Kidney glomerular epithelial cell (primary cell): ENCODE measurements around the gene VASN.

Experiments used
- DNase-seq: peaks from one replicate; lab custom pipeline; 2025; lab: John Stamatoyannopoulos, UW

Gene VASN

DNA sequence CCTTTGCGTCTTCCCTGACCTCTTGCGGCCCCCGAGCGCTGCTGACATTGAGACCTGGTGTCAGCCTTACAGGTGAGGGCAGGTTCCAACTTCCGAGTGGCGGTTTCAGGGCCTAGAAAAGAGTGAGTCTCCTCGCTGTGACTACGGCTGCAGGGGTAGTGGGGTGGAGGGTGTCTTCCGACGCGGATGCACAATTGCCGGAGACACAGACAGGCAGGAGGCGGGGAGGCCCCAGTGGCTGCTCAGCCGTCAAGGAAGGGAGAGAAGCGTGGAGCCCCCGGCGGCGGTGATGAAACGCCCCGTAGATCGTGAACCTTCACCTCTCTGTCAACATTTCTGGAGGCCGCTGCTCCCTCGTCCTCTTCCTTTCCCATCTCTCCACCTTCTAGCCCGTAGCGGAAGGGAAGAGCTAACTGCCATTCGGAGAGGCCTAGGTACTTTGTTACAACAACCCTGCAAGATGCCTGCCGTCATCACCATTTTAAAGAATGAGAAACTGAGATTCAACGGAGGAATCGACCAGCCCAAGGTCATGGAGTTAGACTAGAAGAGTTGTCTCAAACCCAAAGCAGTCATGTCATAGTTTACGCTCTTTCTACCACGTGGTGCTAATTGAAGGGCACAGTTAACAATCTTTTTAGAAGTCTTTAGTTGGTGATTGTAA is 54.5 kb downstream of the VASN start:
- DNase-seq, result no peak

- no peak for DNase-seq
These were observed 55.2 kb downstream of the VASN start for GRCh38 chr16:4426722-4427372.

- DNase-seq, result no peak
These were observed 56.9 kb downstream of the VASN start for GRCh38 chr16:4428500-4428899.

DNA sequence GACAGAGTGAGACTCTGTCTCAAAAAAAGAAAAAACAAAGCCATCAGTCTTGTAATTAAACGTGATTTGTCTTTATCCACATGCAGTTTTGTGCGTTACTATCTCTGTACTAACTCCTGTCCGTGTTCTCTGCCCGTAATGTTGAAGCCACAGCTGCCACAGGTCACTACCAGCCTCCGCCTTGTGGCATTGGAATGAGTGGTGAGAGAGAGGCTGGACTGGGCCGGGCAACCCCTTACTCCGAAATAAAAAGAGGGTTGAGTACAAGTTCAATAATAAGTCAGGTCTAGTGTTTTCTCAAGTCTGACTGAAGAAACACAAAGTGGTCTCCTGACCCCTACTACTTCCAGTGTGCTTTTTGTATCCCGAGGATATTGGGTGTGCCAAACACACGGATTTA is 59.4 kb downstream of the VASN start:
- DNase-seq, result no peak
